CD4-positive, CD25-positive, alpha-beta regulatory T cell (primary cell): Measurements from ENCODE around the gene VIPR1. TPM values are rescaled to one million over a fixed set of nuclear protein-coding genes. Genes with fewer than 3 reads are reported as not detected.

Experiments
- ATAC-seq, 2 donors: fragments of 150-1000 bp; cut with Tn5 transposase; one replicate each; pipeline ENCODE4 v1.10.0; 2021; ENCODE audit warnings: low read depth in 2 of 2, moderate number of reproducible peaks in 2 of 2, moderate library complexity in 1 of 2
- DNase-seq, 3 donors: peaks; one replicate each; pipeline versions ENCODE4 v3.0.0 to v3.0.0-alpha.2; 2012 to 2022; ENCODE audit warnings: mixed read lengths in 1 of 3
- H3K27ac ChIP-seq: one replicate; pipeline ENCODE4 v1.7.0; 2013; ENCODE audit warnings: mild to moderate bottlenecking, low read length; ENCODE audit not compliant: insufficient read depth, poor library complexity, severe bottlenecking
- H3K27me3 ChIP-seq: one replicate; pipeline ENCODE4 v1.7.0; 2013; ENCODE audit warnings: low read length; ENCODE audit not compliant: control insufficient read depth, insufficient read depth
- H3K36me3 ChIP-seq: one replicate; pipeline ENCODE4 v1.7.0; 2013; ENCODE audit warnings: mild to moderate bottlenecking, low read length, moderate library complexity; ENCODE audit not compliant: control insufficient read depth, insufficient read depth
- H3K4me1 ChIP-seq: 2 replicates; pipeline ENCODE4 v1.7.0; 2013; ENCODE audit warnings: mild to moderate bottlenecking, low read length; ENCODE audit not compliant: insufficient read depth, control insufficient read depth, poor library complexity, severe bottlenecking
- H3K4me3 ChIP-seq: one replicate; pipeline ENCODE4 v1.7.0; 2013; ENCODE audit warnings: low read depth, mild to moderate bottlenecking, low read length, moderate library complexity
- H3K9me3 ChIP-seq, 2 experiments: 1 replicate in 1 of 2; 2 replicates in 1 of 2; pipeline ENCODE4 v1.7.0; 2013; ENCODE audit warnings: low read length in 2 of 2, mild to moderate bottlenecking in 1 of 2, moderate library complexity in 1 of 2; ENCODE audit not compliant: control insufficient read depth in 2 of 2
- H3K27ac Mint-ChIP-seq, 3 donors: one replicate each; pipeline ENCODE4 v1.8.0; 2020 to 2022; ENCODE audit warnings: mild to moderate bottlenecking in 3 of 3, mixed read lengths in 3 of 3, moderate library complexity in 2 of 3
- H3K27me3 Mint-ChIP-seq: one replicate; pipeline ENCODE4 v1.8.0; 2022; ENCODE audit warnings: mild to moderate bottlenecking, mixed read lengths
- H3K36me3 Mint-ChIP-seq: one replicate; pipeline ENCODE4 v1.8.0; 2020; ENCODE audit warnings: mixed read lengths
- H3K4me1 Mint-ChIP-seq, 4 donors: one replicate each; pipeline ENCODE4 v1.8.0; 2020 to 2022; ENCODE audit warnings: mixed read lengths in 4 of 4, mild to moderate bottlenecking in 1 of 4
- H3K4me3 Mint-ChIP-seq, 4 donors: one replicate each; pipeline ENCODE4 v1.8.0; 2020 to 2022; ENCODE audit warnings: mild to moderate bottlenecking in 4 of 4, mixed read lengths in 4 of 4, moderate library complexity in 3 of 4
- H3K9me3 Mint-ChIP-seq, 7 donors: one replicate each; pipeline ENCODE4 v1.8.0; 2020 to 2022; ENCODE audit warnings: mixed read lengths in 7 of 7, mild to moderate bottlenecking in 3 of 7, moderate library complexity in 2 of 7
- polyA plus RNA-seq, 4 donors: library from polyadenylated mRNA; unstranded; fragments of 300-500 nt; fragmentation: Illumina TruSeq; gene quantifications; one replicate each; pipeline ENCODE4 v1.2.3, GENCODE V29; 2021
- total RNA-seq: library from RNA; stranded (reverse); gene quantifications from one replicate; pipeline ENCODE4 v1.2.3, GENCODE V29; 2022

VIPR1 gene
- total and polyA plus RNA-seq, 5 donors from 2014 or later: 5.0 to 31.2 (median 8.5) TPM

GRCh38 chr3:42495393-42495792, 7.0 kb upstream of the VIPR1 start:
- Histone ChIP-seq H3K4me1 (no peaks in the 10 kb centered on the region), H3K27me3 (peaks cover 2% of the 10 kb centered on the region), H3K4me3 (no peak overlapping the region), H3K9me3 (no peaks in the 10 kb centered on the region), H3K36me3 (no peaks in the 10 kb centered on the region), H3K27ac (no peak overlapping the region)
- no peak overlapping the region for H3K4me3 Mint-ChIP-seq
- DNase-seq: no peak
- peaks cover 0 to 1% (median 0%) of the 10 kb centered on the region in 7 donors for H3K9me3 Mint-ChIP-seq
- no peak for ATAC-seq
- no peak overlapping the region for H3K27ac Mint-ChIP-seq
- H3K4me1 Mint-ChIP-seq: peaks cover 0 to 2% (median under 1%) of the 10 kb centered on the region in 4 donors
- peaks cover 54% of the 10 kb centered on the region for H3K27me3 Mint-ChIP-seq
- H3K36me3 Mint-ChIP-seq: no peaks in the 10 kb centered on the region

- Mint-ChIP-seq H3K27ac (no peak overlapping the region), H3K36me3 (no peaks in the 10 kb centered on the region)
- DNase-seq: no peak
These were observed 5.3 kb upstream of the VIPR1 start for GRCh38 chr3:42497009-42497731.

GRCh38 chr3:42498034-42498433, 4.4 kb upstream of the VIPR1 start:
- H3K4me1 Mint-ChIP-seq: peaks cover 0 to 21% (median 11%) of the 10 kb centered on the region in 4 donors
- H3K9me3 ChIP-seq: no peaks in the 10 kb centered on the region
- H3K9me3 Mint-ChIP-seq: peaks cover 0 to 1% (median 0%) of the 10 kb centered on the region in 7 donors
- no peak overlapping the region for H3K4me3 ChIP-seq
- no peak overlapping the region for H3K27ac ChIP-seq
- H3K27me3 Mint-ChIP-seq: peaks cover 63% of the 10 kb centered on the region
- H3K36me3 ChIP-seq: no peaks in the 10 kb centered on the region
- no peak overlapping the region for H3K27ac Mint-ChIP-seq
- ATAC-seq: no peak
- H3K4me3 Mint-ChIP-seq: no peak overlapping the region
- DNase-seq: no peak
- no peaks in the 10 kb centered on the region for H3K36me3 Mint-ChIP-seq
- peaks cover 3% of the 10 kb centered on the region for H3K27me3 ChIP-seq
- peaks cover 15% of the 10 kb centered on the region for H3K4me1 ChIP-seq

More at GRCh38 chr3:42497009-42497731, 5.3 kb upstream of the VIPR1 start:
- no peak for ATAC-seq
- no peaks in the 10 kb centered on the region for H3K36me3 ChIP-seq
- Mint-ChIP-seq H3K27me3 (peaks cover 64% of the 10 kb centered on the region), H3K9me3 (peaks cover 0 to 1% (median 0%) of the 10 kb centered on the region in 7 donors), H3K4me3 (peak overlapping the region in 1 of 4 donors; percentile 66), H3K4me1 (peaks cover 0 to 17% (median 8%) of the 10 kb centered on the region in 4 donors)
- H3K9me3 ChIP-seq: no peaks in the 10 kb centered on the region
- peaks cover 3% of the 10 kb centered on the region for H3K27me3 ChIP-seq
- no peak overlapping the region for H3K4me3 ChIP-seq
- H3K4me1 ChIP-seq: peaks cover 9% of the 10 kb centered on the region
- H3K27ac ChIP-seq: no peak overlapping the region

- H3K27me3 ChIP-seq: peaks cover 3% of the 10 kb centered on the region
- Mint-ChIP-seq H3K9me3 (peaks cover 0 to 1% (median 0%) of the 10 kb centered on the region in 7 donors), H3K27me3 (peaks cover 63% of the 10 kb centered on the region), H3K4me3 (no peak overlapping the region), H3K4me1 (peaks cover 0 to 30% (median 18%) of the 10 kb centered on the region in 4 donors), H3K36me3 (no peaks in the 10 kb centered on the region), H3K27ac (peak overlapping the region in 1 of 3 donors; percentile 15)
- no peak overlapping the region for H3K4me3 ChIP-seq
- no peaks in the 10 kb centered on the region for H3K36me3 ChIP-seq
- peaks cover 17% of the 10 kb centered on the region for H3K4me1 ChIP-seq
- DNase-seq: no peak
- H3K27ac ChIP-seq: no peak overlapping the region
- H3K9me3 ChIP-seq: no peaks in the 10 kb centered on the region
- ATAC-seq: no peak
These were observed 3.5 kb upstream of the VIPR1 start for GRCh38 chr3:42498791-42499477.

- H3K27ac Mint-ChIP-seq: no peak overlapping the region
- no peak for DNase-seq
- peaks cover 3% of the 10 kb centered on the region for H3K27me3 ChIP-seq
- H3K4me3 ChIP-seq: no peak overlapping the region
- H3K9me3 ChIP-seq: no peaks in the 10 kb centered on the region
- peaks cover 0 to 1% (median 0%) of the 10 kb centered on the region in 7 donors for H3K9me3 Mint-ChIP-seq
- H3K4me1 Mint-ChIP-seq: peaks cover 0 to 33% (median 19%) of the 10 kb centered on the region in 4 donors
- no peaks in the 10 kb centered on the region for H3K36me3 Mint-ChIP-seq
- no peak overlapping the region for H3K27ac ChIP-seq
- H3K36me3 ChIP-seq: no peaks in the 10 kb centered on the region
- ATAC-seq: no peak
- no peak overlapping the region for H3K4me3 Mint-ChIP-seq
- peaks cover 17% of the 10 kb centered on the region for H3K4me1 ChIP-seq
- H3K27me3 Mint-ChIP-seq: peaks cover 63% of the 10 kb centered on the region
These were observed 3.0 kb upstream of the VIPR1 start for GRCh38 chr3:42499478-42499871.

GRCh38 chr3:42500091-42500490, 2.4 kb upstream of the VIPR1 start:
- Histone ChIP-seq H3K27me3 (peaks cover 3% of the 10 kb centered on the region), H3K4me3 (no peak overlapping the region), H3K9me3 (no peaks in the 10 kb centered on the region), H3K27ac (no peak overlapping the region), H3K36me3 (no peaks in the 10 kb centered on the region), H3K4me1 (peaks cover 17% of the 10 kb centered on the region)
- Mint-ChIP-seq H3K27me3 (peaks cover 63% of the 10 kb centered on the region), H3K4me1 (peaks cover 0 to 36% (median 19%) of the 10 kb centered on the region in 4 donors), H3K4me3 (peak overlapping the region in 3 of 4 donors; percentile 74 to 92 (median 84)), H3K36me3 (no peaks in the 10 kb centered on the region), H3K27ac (peak overlapping the region in 1 of 3 donors; percentile 42), H3K9me3 (peaks cover 0 to 1% (median 0%) of the 10 kb centered on the region in 7 donors)
- ATAC-seq (no peak), DNase-seq (no peak)

GRCh38 chr3:42500909-42501308, 1.5 kb upstream of the VIPR1 start:
- no peak for DNase-seq

More at GRCh38 chr3:42500909-42501308, 1.5 kb upstream of the VIPR1 start:
- Histone ChIP-seq H3K4me1 (peaks cover 17% of the 10 kb centered on the region), H3K27ac (no peak overlapping the region), H3K9me3 (no peaks in the 10 kb centered on the region), H3K4me3 (no peak overlapping the region), H3K27me3 (peaks cover 3% of the 10 kb centered on the region), H3K36me3 (no peaks in the 10 kb centered on the region)
- peak overlapping the region in 2 of 3 donors; percentile 42 to 62 for H3K27ac Mint-ChIP-seq
- H3K36me3 Mint-ChIP-seq: no peaks in the 10 kb centered on the region
- H3K4me3 Mint-ChIP-seq: peak overlapping the region; percentile 21 to 94 (median 88)
- ATAC-seq: no peak
- peaks cover 60% of the 10 kb centered on the region for H3K27me3 Mint-ChIP-seq
- H3K9me3 Mint-ChIP-seq: peaks cover 0 to 1% (median 0%) of the 10 kb centered on the region in 7 donors
- peaks cover 0 to 40% (median 19%) of the 10 kb centered on the region in 4 donors for H3K4me1 Mint-ChIP-seq
